Measurements from ENCODE around the gene AUNIP.

Gene AUNIP

DNA sequence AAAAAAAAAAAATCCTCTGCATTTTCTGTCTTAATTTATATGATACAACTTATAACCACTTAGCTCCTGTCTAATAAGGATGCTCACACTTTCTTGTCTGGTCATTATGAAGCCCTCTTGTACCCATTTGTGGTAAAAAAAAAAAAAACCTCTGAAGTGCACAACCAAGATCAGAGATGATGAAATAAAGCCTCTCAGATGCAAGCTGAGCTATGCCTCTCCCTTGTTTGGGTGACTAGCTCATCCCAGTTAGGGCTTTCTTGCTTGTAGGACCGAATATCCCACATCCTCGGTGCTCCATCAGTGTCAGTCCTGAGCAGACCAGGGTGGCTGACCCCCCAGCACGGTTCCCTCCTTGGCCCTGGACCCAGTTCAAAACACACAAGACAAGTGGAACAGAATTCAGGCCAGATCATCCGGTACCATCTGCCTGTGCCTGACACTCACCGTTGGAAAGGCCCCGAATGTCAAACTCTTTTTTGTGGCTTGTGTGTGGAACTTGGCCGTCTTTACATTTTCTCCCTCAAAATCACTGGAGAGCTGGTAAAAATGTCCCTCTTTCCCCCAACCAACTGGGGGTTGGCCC lies 65.6 kb downstream of the AUNIP start:
- no peak for DNase-seq (ENCODE audit: low spot score)
- TF ChIP-seq, protein P1, sequence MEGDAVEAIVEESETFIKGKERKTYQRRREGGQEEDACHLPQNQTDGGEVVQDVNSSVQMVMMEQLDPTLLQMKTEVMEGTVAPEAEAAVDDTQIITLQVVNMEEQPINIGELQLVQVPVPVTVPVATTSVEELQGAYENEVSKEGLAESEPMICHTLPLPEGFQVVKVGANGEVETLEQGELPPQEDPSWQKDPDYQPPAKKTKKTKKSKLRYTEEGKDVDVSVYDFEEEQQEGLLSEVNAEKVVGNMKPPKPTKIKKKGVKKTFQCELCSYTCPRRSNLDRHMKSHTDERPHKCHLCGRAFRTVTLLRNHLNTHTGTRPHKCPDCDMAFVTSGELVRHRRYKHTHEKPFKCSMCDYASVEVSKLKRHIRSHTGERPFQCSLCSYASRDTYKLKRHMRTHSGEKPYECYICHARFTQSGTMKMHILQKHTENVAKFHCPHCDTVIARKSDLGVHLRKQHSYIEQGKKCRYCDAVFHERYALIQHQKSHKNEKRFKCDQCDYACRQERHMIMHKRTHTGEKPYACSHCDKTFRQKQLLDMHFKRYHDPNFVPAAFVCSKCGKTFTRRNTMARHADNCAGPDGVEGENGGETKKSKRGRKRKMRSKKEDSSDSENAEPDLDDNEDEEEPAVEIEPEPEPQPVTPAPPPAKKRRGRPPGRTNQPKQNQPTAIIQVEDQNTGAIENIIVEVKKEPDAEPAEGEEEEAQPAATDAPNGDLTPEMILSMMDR (IDR thresholded peaks at IDR 0.05; ENCODE audit: extremely low read depth, insufficient read depth, missing control alignments), result no peak
- in situ Hi-C loops (cut with MboI; ENCODE audit: low pct_unique_long_range_greater_than_20kb, low sequenced_read_pairs, unreplicated experiment), result no loop called here

- TF ChIP-seq, protein P1 (IDR thresholded peaks at IDR 0.05; ENCODE audit: extremely low read depth, insufficient read depth, missing control alignments), result no peak
- in situ Hi-C loops (cut with MboI; ENCODE audit: low pct_unique_long_range_greater_than_20kb, low sequenced_read_pairs, unreplicated experiment), result no loop called here
- no peak for DNase-seq (ENCODE audit: low spot score)
These were observed 67.1 kb downstream of the AUNIP start for GRCh38 chr1:25792115-25792514.

GRCh38 chr1:25790472-25790871 lies 68.8 kb downstream of the AUNIP start:
- DNase-seq (ENCODE audit: low spot score), result no peak
- TF ChIP-seq, protein P1 (IDR thresholded peaks at IDR 0.05; ENCODE audit: extremely low read depth, insufficient read depth, missing control alignments), result no peak
- in situ Hi-C loops (cut with MboI; ENCODE audit: low pct_unique_long_range_greater_than_20kb, low sequenced_read_pairs, unreplicated experiment), result no loop called here

- in situ Hi-C loops (cut with MboI; ENCODE audit: low pct_unique_long_range_greater_than_20kb, low sequenced_read_pairs, unreplicated experiment), result no loop called here
- DNase-seq (ENCODE audit: low spot score), result no peak
- TF ChIP-seq, protein P1 (IDR thresholded peaks at IDR 0.05; ENCODE audit: extremely low read depth, insufficient read depth, missing control alignments), result no peak
These were observed 71.5 kb downstream of the AUNIP start for GRCh38 chr1:25787760-25788166.

DNA sequence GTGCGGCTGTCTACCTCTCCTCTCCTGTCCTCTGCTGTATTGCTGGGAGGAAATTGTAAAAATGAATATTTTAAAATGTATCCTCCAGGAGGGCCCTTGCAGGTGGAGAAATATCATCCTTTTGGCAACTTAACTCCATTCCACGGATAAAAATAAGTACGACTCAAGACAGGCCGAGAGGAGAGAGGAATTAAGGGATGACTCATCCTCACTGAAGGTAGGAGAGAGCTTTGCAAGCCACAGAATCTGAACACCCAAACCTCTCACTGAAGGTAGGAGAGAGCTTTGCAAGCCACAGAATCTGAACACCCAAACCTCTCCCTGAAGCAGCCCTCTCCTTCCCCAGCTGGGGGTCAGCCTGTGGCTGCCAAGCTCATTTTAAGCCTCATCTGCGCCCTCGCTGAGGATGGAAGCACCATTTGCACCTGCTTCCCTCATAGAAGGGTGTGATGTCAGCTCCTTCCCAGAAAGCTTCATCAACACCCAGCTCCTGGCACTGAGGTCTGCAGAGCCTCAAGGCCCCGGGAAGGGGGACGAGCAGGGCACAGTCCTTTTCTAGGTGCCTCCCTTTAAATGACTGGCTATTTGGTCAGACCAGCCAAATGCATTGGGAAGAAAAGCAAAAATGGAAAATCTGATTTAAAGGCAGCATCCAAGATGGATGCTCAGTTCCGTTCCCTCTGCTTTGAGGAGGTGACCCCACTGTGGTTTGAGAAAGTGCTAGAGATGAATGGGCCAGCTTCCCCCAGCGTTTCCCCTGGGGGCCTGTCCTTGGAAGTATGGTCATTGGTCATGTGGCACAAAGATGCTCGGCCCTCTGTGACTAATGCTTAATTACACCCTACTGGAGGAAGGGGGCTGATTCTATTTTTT lies 72.1 kb downstream of the AUNIP start:
- in situ Hi-C loops (cut with MboI; ENCODE audit: low pct_unique_long_range_greater_than_20kb, low sequenced_read_pairs, unreplicated experiment), result no loop called here
- no peak for DNase-seq (ENCODE audit: low spot score)
- TF ChIP-seq, protein P1 (IDR thresholded peaks at IDR 0.05; ENCODE audit: extremely low read depth, insufficient read depth, missing control alignments), result no peak

GRCh38 chr1:25785333-25786067 lies 73.8 kb downstream of the AUNIP start:
- TF ChIP-seq, protein P1 (IDR thresholded peaks at IDR 0.05; ENCODE audit: extremely low read depth, insufficient read depth, missing control alignments), result no peak
- in situ Hi-C loops (cut with MboI; ENCODE audit: low pct_unique_long_range_greater_than_20kb, low sequenced_read_pairs, unreplicated experiment), result no loop called here
- no peak for DNase-seq (ENCODE audit: low spot score)

Measured in GM13977 (cell line).